Vagina (tissue), 2 donors: ENCODE results near the gene SPSB2.

Experiments
- POLR2AphosphoS5 ChIP-seq, 2 donors: sonication (generic); formaldehyde crosslinking; IDR thresholded peaks; one replicate each; pipeline ENCODE4 v1.9.0; 2017; ENCODE audit warnings: antibody characterized with exemption in 2 of 2, mild to moderate bottlenecking in 2 of 2, low read depth in 1 of 2; ENCODE audit not compliant: insufficient read depth in 1 of 2
- TF ChIP-seq, protein P1 (sequence below), 3 experiments: fragments of 450-650 bp in 2 of 3; fragments of 200-600 bp in 1 of 3; sonication (generic) in 1 of 3; IDR thresholded peaks; one replicate each; pipeline ENCODE4 v1.5.1; 2017 to 2019; ENCODE audit warnings: antibody characterized with exemption in 3 of 3, mild to moderate bottlenecking in 2 of 3, moderate library complexity in 2 of 3

DNA sequence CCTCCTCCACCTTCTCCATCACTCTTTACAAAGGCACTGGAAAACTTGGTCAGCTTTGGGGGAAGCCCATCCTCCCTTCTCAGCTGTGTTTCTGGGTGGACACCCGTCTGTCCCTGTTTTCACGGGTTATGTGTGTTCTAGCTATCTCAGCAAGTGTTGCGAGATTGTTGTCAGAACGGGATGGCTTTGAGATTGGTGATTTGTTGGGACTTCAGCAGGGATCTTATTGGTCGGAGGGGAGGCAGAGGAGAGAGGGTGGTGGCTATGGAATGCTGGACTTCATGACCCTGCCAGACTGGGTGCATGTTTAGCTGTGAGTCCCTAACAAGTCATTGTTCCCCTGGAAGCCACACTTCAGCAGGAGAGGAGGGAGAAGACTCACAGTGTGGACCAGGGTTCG lies 19.1 kb downstream of the SPSB2 start:
- TF ChIP-seq POLR2AphosphoS5 (IDR thresholded peaks at IDR 0.05; ENCODE audit: insufficient read depth in 1 of 2, low read depth in 1 of 2), result no peak
- TF ChIP-seq, protein P1, sequence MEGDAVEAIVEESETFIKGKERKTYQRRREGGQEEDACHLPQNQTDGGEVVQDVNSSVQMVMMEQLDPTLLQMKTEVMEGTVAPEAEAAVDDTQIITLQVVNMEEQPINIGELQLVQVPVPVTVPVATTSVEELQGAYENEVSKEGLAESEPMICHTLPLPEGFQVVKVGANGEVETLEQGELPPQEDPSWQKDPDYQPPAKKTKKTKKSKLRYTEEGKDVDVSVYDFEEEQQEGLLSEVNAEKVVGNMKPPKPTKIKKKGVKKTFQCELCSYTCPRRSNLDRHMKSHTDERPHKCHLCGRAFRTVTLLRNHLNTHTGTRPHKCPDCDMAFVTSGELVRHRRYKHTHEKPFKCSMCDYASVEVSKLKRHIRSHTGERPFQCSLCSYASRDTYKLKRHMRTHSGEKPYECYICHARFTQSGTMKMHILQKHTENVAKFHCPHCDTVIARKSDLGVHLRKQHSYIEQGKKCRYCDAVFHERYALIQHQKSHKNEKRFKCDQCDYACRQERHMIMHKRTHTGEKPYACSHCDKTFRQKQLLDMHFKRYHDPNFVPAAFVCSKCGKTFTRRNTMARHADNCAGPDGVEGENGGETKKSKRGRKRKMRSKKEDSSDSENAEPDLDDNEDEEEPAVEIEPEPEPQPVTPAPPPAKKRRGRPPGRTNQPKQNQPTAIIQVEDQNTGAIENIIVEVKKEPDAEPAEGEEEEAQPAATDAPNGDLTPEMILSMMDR (IDR thresholded peaks at IDR 0.05), result no peak
